DMS153 treated with DMSO at 0.1 percent for 48 hours (cell line): ENCODE results near the gene NPDC1.

ENCODE experiments used
- DNase-seq: peaks from one replicate; lab custom pipeline; 2025; ENCODE audit not compliant: unreplicated experiment; lab: John Stamatoyannopoulos, UW

The NPDC1 gene

DNA sequence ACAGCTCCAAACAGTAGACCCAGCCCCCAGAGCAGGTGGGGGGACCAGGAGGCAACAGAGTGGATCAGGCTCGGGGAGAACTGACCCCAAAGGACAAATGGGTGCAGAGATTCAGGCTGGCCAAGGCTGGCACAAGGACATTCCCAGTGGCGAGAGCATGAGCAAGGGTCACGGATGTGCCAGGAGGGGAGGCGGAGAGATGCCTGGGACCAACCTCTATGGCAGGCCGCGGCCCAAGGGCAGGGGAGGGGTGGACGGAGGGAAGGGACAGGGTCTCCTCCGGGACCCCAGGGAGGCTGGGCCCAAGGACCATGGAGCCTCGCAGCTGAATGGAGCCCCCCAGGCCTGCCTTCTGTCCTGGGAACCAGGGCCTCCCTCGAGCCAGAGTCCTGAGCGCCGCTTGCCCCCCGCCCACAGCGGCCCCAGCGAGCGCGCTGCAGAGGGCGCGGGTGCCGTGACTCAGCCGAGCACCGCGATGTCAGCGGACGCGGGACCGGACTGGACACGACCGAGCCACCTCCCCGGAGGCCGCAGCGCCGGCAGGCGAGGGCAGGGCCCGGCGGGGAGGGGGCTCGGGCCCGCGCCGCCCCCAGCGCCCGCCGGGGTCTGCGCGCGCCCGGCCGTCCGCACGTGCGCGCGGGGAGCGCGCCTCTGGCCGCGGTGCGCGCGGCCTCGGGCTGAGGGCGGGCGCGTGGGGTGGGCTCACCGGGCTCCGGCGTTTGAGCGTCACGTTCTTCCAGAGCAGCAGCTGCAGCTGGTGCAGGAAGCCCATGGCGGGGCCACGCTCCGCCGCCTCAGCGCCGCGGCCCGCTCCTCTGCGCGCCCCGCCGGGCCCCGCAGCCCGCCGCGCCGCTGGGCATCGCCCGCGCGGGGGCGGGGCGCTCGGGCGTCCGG lies 18.4 kb downstream of the NPDC1 start, which contains the start of gene ABCA2:
Gene ABCA2, minus strand, starts transcription at position 869 of the 894 bp plus-strand sequence. Its CDS starts 97 bp downstream, at position 772.
- no peak for DNase-seq

DNA sequence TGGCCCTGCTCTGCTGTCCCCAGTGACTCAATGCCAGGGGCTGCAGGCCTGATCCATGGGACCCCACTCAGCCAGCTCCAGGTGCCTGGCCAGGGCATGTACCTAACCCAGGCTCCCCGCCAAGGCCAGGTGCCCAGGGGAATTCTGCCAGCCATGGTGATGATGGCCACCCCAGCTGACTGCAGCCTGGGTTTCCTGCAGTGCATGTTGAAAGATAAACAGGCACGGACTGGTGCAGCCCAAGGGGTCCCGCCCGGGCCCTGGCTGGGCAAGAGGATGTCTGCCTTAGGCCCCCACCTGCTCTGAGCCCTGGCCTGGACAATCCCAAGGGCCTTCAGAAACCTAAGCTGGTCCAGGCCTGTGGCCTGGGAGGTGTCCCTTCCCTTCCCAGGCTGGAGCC lies 19.1 kb downstream of the NPDC1 start:
- peak; percentile 10 for DNase-seq

DNA sequence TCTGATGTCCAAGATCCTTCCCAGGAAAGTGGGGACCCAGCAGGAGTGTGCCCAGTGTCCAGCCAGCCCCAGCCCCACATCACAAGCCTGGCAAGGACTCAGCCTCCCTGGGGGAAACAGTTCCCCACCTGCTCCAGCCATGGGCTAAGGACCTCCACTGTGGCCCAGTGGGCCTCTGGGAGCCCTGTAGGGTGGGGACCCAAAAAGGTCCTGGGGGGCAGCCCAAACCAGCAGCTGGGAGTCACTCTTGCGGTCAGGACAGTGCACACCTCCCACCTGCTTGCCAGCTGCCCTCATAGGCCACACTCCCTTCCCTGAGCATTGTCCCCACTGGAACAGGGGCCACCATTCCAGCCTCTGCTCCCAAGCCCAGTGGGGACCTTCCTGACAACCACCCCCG lies 19.6 kb downstream of the NPDC1 start:
- no peak for DNase-seq

DNA sequence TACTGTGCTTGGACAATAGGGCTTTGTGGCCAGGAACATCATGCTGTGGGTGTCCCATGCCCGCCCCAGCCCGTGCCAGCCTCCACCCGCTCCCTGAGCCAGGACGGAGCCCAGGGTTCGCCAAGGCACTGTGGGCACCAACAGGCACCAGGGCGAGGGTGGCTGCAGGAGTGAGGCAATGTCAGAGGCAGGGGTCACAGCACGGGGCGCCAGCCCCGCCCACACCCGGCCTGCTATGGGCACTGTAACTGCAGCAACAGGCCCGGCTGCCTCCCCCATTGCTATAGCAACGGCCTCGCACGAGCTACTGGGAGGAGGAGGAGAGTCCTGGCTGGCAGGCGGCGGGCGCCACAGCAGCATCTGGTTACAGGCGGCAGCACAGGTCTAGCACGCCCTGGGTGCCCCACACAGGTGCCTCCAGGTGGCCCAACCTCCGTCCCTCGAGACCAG lies 20.4 kb downstream of the NPDC1 start:
- DNase-seq = peak; percentile 93

GRCh38 chr9:137023583-137023991 lies 22.4 kb downstream of the NPDC1 start:
- no peak for DNase-seq

- no peak for DNase-seq
Observed at GRCh38 chr9:137023157-137023556, 22.8 kb downstream of the NPDC1 start.

GRCh38 chr9:137022662-137023008 lies 23.3 kb downstream of the NPDC1 start:
- DNase-seq = no peak

DNA sequence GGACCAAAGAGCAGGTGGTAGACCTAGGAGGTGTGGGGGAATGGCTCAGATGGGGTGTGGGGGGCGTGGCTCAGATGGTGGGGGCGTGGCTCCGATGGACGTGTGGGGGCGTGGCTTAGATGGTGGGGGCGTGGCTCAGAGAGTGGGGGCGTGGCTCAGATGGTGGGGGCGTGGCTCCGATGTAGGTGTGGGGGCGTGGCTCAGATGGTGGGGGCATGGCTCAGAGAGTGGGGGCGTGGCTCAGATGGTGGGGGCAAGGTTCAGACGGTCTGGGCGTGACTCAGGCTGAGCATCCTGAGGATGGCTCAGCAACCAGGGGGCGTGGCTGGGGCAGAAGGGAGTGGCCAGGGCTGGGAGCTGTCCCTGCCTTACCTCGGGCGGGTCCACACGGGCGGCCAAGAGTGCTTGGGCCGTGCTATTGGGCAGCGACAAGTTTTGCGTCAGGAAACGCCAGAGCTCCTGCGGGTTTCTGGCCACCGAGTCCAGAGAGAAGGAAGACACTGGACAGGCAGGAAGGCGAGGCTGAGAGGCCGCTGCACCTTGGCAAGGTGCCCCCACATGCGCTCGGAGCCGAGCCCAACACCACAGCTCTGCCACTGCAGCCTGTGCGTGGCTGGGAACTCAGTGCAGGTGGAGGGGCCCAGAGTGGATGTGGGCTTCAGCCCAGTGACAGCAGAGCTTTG lies 23.9 kb downstream of the NPDC1 start:
- peak; percentile 44 for DNase-seq

DNA sequence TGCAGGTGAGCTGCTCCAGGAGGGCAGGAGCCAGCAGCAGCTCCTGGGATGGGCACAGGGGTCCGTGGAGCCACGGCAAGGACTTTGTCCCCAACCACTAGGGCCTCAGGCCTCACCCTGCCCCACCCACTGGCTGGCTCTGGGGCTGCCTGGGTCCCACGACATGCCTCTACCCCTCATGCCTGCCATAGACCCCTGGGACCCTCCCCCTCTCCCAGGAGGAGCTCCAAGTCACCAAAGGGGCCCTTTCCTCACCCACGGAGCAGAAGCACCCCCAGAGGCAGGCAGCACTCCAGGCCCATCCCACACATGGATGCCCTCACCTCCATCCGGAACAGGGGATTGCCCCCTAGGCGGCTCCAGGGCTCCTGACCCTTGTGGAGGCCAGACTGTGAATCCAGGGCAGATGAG lies 24.4 kb downstream of the NPDC1 start:
- DNase-seq = no peak

GRCh38 chr9:137020771-137021567 lies 25.0 kb downstream of the NPDC1 start:
- no peak for DNase-seq

- no peak for DNase-seq
Observed at GRCh38 chr9:137019891-137020683, 25.9 kb downstream of the NPDC1 start.

DNA sequence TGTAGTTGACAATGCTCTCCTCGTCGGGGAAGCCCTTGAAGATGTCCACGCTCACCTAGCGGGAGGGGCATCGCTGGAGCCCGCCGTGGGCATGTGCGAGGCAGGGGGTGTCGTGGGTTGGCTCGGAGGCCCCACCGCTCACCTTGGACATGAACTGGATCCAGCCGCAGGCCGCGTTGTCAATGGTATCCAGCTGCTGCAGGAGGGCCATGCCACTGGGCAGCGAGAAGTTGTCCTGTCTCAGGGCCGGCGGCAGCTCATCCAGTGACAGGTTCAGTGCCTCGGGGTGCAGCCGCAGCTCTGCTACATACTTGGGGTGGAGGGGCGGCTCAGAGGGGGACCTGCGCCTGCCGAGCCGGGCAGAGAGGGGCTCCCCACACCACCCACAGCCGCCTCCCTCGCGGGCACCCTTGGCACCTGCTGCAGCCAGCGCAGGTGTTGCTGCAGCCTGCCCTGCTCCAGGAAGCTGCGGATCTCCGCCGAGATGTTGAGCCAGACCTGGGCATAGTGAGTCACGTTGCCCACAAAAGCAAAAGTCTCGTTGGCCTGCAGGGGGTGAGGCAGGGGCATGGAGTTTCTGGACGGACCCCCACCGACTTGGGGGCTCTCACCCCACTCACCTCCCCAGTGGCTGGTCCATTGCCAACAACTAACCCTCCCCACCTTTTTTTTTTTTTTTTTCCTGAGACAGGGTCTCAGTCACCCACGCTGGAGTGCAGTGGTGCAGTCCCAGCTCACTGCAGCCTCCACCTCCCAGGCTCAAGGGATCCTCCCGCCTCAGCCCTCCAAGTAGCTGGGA lies 27.0 kb downstream of the NPDC1 start:
- DNase-seq = no peak

GRCh38 chr9:137017791-137018497 lies 28.0 kb downstream of the NPDC1 start:
- no peak for DNase-seq

DNA sequence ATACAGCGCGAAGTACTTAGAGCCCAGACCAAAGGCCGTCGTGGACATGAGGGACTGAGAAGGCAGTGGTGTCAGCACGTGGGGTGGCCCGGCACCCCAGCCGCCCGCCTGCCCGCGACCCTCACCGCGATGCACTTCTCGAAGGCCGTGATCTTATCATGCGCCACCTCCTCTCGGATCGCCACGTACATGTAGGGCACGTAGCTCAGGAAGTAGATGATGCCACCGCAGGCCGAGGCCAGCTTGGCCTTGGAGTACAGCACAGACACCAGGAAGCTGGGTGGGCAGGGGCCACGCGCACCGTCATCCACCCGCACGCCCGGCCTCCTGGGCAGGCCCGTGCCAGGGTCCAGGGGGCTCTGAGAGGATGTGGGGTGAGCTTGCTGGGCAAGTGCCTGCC lies 28.9 kb downstream of the NPDC1 start:
- DNase-seq = no peak

DNA sequence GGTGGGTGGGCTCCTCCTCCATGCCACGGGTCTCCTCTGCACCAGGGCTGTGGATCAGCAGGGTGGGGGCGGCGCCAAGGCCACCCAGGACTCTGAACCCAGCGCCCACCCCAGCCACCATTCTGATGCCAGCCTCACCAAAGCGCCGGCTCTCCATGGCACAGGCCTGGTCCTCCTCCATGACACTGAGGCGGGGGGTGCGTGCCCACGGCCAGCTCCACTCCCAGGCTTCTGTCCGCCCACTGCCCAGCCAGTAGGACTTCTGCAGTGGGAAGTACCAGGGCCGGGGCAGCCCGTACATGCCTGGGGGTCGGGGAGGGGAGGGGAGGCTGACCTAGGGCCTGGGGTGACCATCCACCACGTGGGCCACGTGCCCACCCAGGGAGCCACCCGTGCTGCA lies 29.5 kb downstream of the NPDC1 start:
- DNase-seq = no peak

DNA sequence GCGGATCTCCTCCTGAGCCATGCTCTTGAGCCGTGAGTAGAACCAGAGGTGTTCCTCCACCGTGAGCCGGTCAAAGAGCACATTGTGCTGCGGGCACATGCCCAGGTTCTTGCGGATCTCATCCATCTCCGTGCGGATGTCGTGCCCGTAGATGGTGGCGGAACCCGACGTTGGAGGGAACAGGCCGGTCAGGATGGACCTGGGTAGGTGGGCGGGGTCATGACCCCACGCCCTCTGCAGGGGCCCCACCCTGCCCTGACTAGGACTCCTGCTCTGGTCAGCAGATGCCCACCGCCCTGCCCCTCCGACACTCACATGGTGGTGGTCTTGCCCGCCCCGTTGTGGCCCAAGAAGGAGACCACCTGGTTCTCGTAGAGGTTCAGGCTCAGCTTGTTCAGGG lies 30.0 kb downstream of the NPDC1 start:
- DNase-seq = no peak

DNA sequence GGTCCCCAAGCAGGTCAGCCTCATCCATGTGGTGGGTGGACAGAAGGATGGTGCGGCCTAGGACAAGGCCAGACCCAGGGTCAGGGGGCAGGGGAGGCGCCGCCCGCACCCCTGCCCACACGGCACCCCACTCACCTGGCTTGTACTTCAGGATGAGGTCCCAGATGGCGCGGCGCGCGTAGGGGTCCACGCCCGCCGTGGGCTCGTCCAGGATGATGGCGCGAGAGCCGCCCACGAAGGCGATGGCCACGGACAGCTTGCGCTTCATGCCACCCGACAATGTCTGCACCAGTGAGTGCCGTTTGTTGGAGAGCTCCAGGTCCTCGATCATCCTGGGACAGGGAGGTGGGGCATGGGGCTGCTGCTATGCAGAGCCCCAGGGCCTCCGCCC lies 30.4 kb downstream of the NPDC1 start:
- no peak for DNase-seq

GRCh38 chr9:137014776-137015539 lies 31.0 kb downstream of the NPDC1 start:
- no peak for DNase-seq

- DNase-seq = no peak
Observed at GRCh38 chr9:137014166-137014565, 31.8 kb downstream of the NPDC1 start.
